HuH-7.5 (cell line): Measurements from ENCODE around the gene PRDX1.
"Not testable (repeated sequence)": the region's sequence is repeated elsewhere in the genome, so short reads cannot be mapped to it uniquely, and the experiment has no call there.

Source experiments
- DNase-seq: peaks from one replicate; pipeline ENCODE4 v3.0.0; 2011; ENCODE audit warnings: low spot score

The PRDX1 gene

DNA sequence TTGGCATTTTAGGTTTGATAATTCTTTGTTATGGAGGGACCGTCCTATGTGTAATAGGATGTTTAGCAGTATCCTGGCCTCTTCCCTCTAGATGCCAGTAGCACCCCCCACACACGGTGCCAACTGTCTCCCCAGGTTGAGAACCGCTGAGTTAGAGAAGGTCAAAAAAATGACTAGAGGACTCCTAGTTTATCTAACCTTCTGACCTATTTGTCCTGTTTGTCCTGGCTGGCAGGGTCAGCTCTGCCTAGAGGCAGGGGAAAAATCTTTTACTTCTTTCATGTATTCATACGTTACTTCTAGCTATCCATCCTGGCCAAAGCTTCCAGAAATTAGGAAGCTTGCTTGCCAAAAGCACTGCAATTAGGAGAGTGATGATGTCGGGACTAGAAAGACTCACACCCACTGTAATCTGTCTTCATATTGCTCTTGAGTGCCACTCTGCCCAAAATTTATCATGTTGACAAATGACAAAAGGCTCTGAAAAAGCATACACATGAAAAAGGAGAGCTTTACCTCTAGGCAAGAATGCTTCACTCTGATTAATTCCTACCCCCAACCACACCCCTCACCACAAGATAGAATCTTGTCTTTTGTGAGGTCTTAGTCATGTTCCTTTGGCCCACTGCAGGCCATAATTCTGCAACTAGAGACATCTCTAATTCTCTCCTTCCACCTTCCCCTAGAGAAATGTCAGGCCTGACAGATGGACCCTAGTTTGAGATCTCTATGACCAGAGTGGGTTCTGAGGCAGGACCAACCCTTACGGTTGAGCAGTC is 14.5 kb upstream of the PRDX1 start:
- DNase-seq, result no peak

DNA sequence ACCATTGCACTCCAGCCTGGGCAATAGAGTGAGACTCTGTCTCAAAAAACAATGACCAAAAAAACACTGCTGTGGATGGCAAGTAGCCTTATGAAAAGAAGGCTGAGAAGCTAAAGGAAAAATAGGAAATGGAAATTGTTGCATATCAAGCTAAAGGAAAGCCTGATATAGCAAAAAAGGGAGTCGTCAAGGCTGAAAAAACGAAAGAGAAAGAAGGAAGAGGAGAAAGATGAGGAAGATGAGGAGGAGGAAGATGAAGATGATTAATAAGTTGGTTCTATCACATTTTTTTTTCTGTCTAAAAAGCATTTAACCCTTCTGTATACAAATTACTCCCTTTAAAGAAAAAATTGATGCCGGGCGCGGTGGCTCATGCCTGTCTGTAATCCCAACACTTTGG is 10.2 kb upstream of the PRDX1 start:
- no peak for DNase-seq

DNA sequence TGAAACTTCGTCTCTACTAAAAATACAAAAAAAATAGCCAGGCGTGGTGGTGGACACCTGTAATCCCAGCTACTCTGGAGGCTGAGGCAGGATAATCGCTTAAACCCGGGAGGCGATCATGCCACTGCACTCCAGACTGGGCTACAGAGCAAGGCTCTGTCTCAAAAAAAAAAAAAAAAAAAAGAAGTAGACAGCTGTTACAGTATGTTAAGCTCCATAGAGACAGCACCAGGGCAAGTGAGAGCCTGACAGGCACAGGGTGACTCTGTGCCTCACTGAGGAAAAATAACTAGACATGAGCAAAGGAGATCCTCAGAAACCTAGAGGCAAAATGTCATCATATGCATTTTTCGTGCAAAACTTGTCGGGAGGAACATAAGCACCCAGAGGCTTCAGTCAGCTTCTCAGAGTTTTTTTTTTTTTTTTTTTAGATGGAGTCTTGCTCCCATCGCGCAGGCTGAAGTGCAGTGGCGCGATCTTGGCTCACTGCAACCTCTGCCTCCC is 9.0 kb upstream of the PRDX1 start:
- DNase-seq, result no peak

DNA sequence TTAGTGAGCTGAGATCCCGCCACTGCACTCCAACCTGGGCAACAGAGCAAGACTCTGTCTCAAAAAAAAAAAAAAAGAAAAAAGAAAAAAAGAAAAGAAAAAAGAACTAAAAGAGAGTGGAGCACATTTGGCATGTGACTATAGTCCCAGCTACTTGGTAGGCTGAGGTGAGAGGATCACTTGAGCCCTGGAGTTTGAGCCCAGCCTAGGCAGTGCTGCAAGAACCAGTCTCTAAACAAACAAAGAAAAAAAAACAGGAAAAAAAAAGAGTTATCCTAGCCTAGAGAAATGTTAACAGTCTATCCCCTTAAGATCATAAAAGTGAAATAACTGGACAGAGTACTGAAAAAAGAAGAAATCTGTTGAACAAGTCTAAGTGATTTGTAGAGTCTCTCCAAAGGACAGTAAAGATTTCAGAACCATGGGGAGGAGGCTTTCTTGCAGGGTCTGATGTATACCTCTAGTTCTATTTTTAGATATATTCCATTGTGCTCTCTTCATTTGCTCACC is 4.5 kb upstream of the PRDX1 start:
- no peak for DNase-seq

DNA sequence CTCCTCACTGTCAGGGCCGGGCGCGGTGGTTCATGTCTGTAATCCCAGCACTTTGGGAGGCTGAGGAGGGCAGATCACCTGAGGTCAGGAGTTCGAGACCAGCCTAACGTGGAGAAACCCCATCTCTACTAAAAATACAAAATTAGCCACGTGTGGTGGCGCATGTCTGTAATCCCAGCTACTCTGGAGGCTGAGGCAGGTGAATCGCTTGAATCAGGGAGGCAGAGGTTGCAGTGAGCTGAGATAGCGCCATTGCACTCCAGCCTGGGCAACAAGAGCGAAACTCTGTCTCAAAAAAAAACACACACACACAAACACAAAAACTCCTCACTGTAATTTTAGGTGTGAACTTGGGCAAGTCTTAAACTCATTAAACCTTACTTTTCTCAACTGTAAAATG is 2.3 kb upstream of the PRDX1 start:
- not testable (repeated sequence) for DNase-seq

DNA sequence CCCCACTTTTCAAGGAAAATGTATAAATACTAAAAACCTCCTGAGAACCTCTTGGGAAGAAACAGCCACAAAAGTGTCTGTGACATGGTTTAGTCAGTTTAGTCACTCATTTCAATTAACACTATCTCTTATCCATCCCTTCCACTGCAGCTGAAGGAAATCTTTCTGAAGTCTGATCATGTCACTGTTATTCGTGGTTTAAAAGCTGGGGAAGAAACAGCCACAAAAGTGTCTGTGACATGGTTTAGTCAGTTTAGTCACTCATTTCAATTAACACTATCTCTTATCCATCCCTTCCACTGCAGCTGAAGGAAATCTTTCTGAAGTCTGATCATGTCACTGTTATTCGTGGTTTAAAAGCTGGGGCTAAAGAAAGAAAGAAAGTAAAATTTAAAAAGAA is 1.8 kb upstream of the PRDX1 start:
- DNase-seq, result not testable (repeated sequence)

DNA sequence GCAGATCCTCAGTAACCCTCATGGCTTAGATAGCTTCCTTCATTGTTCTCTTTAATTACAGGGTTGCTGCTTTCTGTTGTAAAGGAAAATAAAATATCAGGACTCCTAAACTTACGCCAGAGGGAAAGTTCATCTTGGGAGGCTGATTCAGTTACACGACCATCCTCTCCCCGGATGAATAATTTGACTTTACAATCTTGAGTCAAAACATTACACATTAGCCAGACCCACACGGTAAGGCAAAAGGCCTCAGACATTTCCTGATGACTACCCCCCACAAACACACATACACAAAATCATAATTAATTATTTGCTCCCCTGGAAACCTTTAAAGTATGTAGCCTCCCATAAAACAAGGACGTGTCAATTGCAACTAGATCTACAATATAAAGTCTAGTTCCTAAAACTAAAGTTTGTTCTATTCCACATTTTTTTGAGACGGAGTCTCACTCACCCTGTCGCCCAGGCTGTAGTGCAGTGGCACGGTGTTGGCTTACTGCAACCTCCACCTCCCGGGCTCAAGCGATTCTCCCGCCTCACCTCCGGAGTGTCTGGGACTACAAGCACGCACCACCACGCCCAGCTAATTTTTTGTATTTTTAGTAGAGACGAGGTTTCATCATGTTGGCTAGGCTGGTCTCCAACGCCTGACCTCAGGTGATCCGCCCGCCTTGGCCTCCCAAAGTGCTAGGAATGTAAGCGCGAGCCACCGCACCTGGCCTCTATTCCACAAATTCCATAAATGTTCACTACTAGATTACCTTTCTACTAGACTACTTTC is 830 bp upstream of the PRDX1 start:
- DNase-seq, result no peak

DNA sequence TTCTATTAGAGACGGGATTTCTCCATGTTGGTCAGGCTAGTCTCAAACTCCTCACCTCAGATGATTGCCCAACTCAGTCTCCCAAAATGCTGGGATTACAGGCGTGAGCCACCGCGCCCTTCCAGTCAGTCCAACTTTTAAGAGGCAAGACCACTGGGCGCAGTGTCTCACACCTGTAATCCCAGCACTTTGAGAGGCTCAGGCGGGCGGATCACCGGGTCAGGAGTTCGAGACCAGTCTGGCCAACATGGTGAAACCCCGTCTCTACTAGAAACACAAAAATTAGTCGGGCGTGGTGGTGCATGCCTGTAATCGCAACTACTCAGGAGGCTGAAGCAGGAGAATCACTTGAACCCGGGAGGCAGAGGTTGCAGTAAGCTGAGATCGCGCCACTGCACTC is 1.9 kb downstream of the PRDX1 start:
- not testable (repeated sequence) for DNase-seq

DNA sequence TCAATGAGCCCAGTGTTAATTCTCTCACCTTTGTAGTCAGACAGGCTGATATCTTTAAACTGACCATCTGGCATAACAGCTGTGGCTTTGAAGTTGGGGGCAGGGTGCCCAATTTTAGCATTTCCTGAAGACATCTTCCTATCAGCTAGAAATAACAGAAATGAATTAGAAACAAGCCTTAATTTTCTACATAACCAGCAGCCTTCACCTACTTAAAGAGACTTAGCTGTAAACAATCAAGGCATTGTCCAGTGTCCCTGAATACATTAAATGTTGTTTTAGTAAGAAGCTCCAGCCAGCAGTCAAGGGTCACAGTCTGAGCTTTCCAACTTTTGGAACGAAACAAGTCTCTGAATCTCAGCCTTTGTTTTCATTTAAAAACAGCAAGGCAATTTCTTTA is 2.8 kb downstream of the PRDX1 start:
- DNase-seq, result no peak

DNA sequence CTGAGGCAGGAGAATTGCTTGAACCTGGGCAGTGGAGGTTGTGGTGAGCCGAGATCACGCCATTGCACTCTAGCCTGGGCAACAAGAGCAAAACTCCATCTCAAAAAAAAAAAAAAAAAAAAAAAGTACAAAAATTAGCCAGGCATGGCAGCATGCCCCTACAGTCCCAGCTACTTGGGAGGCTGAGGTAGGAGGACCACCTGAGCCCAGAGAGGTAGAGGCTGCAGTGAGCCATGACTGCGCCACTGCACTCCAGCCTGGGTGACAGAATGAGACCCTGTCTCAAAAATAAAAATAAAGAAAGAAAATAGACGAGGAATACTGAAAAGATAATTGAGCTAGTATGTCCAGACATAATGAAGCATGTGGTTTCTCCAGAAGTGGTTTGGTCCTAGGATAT is 3.3 kb downstream of the PRDX1 start:
- DNase-seq, result not testable (repeated sequence)

DNA sequence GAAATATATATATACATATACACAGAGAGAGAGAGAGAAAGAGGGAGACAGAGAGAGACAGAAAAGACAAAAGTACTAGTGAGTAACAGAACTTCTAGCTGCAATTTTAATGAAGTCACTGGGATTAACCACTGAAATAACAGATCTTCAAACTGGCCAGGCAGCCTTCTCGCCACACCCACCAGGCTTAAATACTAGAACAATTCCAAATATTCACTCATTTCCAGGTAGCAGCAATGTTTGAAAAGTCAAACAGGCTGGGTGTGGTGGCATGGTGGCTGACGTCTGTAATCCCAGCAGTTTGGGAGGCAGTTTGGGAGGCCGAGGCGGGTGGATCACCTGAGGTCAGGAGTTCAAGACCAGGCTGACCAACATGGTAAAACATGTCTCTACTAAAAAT is 5.2 kb downstream of the PRDX1 start:
- DNase-seq, result no peak

DNA sequence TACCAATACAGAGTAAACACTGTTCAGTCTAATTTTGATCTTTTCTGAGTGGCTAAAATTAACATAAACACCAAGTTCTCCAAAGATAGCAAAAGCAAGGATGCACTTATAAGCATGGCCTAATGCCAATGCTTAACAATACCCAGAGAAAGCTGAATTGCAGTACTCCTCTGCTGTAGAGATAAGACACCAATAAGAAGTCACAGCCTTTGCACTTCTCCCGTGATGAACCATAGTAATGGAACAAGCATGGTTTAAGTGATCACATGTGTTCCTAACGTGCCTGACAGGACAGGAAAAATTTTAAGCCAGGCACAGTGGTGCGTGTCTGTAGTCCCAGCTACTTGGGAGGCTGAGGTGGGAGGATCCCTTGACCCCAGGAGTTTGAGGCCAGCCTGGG is 5.6 kb downstream of the PRDX1 start:
- DNase-seq, result no peak

DNA sequence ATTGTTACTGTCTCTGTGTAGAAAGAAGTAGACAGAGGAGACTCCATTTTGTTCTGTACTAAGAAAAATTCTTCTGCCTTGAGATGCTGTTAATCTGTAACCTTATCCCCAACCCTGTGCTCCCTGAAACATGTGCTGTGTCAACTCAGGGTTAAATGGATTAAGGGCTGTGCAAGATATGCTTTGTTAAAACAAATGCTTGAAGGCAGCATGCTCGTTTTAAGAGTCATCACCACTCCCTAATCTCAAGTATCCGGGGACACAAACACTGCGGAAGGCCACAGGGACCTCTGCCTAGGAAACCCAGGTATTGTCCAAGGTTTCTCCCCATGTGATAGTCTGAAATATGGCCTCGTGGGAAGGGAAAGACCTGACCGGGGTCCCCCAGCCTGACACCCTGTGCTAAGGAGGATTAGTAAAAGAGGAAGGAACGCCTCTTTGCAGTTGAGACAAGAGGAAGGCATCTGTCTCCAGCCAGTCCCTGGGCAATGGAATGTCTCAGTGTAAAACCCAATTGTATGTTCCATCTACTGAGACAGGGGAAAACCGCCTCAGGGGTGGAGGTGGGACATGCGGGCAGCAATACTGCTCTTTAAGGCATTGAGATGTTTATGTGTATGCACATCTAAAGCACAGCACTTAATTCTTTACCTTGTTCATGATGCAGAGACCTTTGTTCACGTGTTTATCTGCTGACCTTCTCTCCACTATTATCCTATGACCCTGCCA is 8.0 kb downstream of the PRDX1 start:
- not testable (repeated sequence) for DNase-seq

DNA sequence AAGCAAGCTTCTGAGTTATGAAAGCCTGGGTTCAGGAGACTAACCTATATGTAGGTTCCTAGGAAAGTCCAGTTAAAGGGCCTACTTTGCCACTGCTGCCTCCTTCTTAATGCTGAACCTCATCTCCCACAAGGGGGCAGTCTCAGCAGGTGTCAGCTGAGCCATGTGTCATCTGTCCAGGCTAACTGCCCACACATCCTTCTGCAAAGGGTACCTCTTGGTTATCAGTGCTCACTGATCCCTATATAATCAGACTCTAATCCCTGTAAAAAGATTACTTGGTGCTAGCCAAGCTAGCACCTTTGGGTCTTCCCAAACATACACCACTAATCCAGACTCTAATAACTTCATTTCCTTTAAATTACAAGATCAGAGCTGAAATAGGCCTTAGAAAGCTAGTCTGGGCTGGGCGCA is 9.0 kb downstream of the PRDX1 start:
- DNase-seq, result no peak

DNA sequence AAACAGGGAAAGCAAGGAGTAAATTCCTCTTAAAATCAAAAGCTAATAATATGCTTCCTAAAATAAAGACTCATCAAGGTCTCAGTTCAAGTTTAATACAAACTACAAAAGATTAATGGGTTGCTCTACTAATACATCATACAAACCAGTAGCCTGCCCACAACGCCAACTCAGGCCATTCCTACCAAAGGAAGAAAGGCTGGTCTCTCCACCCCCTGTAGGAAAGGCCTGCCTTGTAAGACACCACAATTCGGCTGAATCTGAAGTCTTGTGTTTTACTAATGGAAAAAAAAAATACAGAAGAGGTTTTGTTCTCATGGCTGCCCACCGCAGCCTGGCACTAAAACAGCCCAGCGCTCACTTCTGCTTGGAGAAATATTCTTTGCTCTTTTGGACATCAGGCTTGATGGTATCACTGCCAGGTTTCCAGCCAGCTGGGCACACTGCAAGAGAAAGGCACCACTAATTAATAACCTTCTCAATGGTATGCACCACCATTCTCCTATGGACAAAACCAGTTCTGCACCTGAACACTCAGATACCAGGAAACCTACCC is 10.6 kb downstream of the PRDX1 start:
- DNase-seq, result no peak

DNA sequence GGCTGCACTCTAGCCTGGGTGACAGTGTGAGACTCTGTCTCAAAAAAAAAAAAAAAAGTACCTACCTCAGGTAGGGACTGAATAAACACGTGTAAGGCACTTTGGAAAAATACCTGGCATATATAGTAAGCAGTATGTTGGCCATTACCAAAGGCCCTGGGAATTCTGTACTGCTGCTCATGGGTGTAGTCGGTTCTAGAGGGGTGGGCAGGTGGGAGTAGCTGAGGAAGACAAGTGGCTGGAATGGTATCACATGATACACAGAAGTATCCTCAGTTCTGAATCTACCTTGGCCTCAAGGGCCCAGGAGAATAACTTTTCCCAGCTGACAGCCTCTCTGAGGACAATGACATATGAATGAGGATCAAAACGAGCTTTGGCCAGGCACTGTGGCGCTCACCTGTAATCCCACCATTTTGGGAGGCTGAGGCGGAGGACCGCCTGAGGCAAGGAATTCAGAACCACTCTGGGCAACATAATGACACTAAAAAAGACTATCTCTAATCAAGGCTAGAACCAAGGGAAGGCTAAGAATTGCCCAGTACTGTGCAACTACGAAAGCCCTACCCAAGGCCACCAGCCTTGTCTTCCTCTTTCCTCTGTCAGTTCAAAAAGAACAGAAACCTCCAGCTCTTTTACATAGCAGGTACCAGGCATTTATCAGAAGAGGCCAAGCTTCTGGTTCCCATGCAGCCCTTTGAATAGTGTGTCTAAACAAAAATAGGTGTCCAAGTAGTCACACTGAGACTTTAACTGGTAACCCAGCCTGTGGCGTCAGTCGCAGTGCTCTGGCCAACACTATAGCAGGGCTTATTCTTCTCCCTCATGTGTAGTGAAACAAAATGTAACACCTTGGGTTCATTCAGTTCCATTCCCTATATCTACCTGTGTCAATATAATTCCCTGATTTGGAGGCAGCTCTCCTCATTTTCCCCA is 11.4 kb downstream of the PRDX1 start:
- no peak for DNase-seq

DNA sequence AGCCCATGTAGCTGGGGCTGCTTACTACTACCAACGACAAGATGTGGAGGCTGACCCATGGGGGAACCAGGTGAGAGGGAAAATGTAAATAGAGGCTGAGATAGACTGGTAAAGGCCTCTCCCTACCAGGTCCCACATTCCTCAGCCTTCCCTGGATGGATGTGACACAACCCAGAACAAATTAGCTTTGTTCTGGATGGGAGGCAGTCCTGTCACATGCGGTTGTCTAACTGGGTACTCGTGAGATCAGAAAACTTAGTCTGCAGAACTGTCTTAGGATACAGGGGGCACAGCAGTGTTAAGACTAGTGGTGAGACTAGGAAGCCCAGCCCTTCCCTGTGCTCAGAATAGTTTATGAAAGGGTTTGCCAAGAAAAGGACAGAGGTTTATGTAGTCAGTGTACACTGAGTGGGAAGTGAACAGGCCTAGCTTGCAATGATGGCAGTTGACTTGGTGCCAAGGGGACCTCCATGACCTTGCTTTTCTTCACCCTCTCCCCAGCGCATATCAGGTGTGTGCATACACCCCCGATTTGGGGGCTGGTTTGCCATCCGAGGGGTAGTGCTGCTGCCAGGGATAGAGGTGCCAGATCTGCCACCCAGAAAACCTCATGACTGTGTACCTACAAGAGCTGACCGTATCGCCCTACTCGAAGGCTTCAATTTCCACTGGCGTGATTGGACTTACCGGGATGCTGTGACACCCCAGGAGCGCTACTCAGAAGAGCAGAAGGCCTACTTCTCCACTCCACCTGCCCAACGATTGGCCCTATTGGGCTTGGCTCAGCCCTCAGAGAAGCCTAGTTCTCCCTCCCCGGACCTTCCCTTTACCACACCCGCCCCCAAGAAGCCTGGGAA is 13.2 kb downstream of the PRDX1 start:
- DNase-seq, result no peak

DNA sequence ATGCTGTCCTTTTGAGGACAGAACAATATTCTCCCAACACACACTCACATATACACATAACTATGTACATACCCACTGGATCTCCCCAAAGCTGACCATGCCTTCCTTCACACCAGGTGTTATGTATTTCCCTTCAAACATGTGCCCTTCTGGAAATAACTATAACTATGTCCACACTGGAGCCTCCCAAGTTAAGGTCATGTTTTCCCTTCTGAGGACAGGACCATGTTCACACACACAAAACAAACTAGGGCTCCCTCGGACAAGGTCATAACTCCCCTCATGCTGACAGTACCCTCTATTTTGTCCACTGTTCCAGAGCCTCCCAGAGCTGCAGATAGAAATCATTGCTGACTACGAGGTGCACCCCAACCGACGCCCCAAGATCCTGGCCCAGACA is 13.8 kb downstream of the PRDX1 start:
- DNase-seq, result no peak

DNA sequence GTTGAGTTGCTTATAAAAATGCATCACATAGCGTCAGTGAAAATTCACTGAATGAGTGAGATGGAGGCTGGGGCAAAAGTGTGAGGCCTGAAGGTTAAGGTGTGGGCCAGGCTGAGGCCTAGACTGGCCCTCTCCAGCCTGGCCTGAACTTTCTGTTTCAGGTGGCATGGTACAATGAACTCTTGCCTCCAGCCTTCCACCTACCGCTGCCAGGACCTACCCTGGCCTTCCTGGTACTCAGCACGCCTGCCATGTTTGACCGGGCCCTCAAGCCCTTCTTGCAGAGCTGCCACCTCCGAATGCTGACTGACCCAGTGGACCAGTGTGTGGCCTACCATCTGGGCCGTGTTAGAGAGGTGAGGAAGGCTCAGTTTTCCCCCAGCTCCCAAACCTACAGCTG is 14.5 kb downstream of the PRDX1 start:
- DNase-seq, result no peak
